WTC11 (cell line): ENCODE measurements around the gene SLC34A1. TPM values are rescaled to one million over a fixed set of nuclear protein-coding genes. Genes with fewer than 3 reads are reported as not detected.
"Not testable (repeated sequence)": the region's sequence is repeated elsewhere in the genome, so short reads cannot be mapped to it uniquely, and the experiment has no call there.

Experiments
- ATAC-seq: fragments of 200-7000 bp; cut with Tn5 transposase; 2 replicates; pipeline ENCODE4 v1.10.0; 2021; ENCODE audit warnings: mild to moderate bottlenecking, moderate library complexity
- CTCF ChIA-PET: fragments of 300-600 bp; sonication (Branson Sonifier 250); formaldehyde crosslinking; loops from one replicate; lab custom pipeline; 2021; ENCODE audit warnings: antibody characterized with exemption; lab: Charles Lee
- POLR2A ChIA-PET: fragments of 350-600 bp; sonication (Branson Sonifier 250); formaldehyde crosslinking; loops from one replicate; lab custom pipeline; 2021; ENCODE audit warnings: antibody characterized with exemption; lab: Charles Lee
- DNase-seq: peaks from one replicate; pipeline ENCODE4 v3.0.0; 2021; ENCODE audit warnings: low spot score
- H3K27ac Mint-ChIP-seq: 2 replicates; pipeline ENCODE4 v1.8.0; 2021; ENCODE audit warnings: mixed read lengths
- H3K27me3 Mint-ChIP-seq: 2 replicates; pipeline ENCODE4 v1.8.0; 2021; ENCODE audit warnings: low read depth, mild to moderate bottlenecking, moderate library complexity, mixed read lengths
- H3K36me3 Mint-ChIP-seq: 2 replicates; pipeline ENCODE4 v1.8.0; 2021; ENCODE audit warnings: mixed read lengths
- H3K4me1 Mint-ChIP-seq: 2 replicates; pipeline ENCODE4 v1.8.0; 2022; ENCODE audit warnings: mixed read lengths
- H3K4me3 Mint-ChIP-seq: 2 replicates; pipeline ENCODE4 v1.8.0; 2021; ENCODE audit warnings: mild to moderate bottlenecking, moderate library complexity, mixed read lengths
- H3K9me3 Mint-ChIP-seq: 2 replicates; pipeline ENCODE4 v1.8.0; 2021; ENCODE audit warnings: mixed read lengths
- CREB1 ChIP-seq: sonication (generic); formaldehyde crosslinking; IDR thresholded peaks from 2 replicates; pipeline ENCODE4 v1.8.0; 2023; ENCODE audit warnings: mild to moderate bottlenecking, missing genetic modification reagents
- ELF4 ChIP-seq: sonication (generic); formaldehyde crosslinking; IDR thresholded peaks from 2 replicates; pipeline ENCODE4 v1.8.1; 2022; ENCODE audit warnings: low read depth, mild to moderate bottlenecking, moderate library complexity, missing genetic modification reagents
- EMX1 ChIP-seq: fragments of 250-450 bp; sonication (Bioruptor Pico); IDR thresholded peaks from 2 replicates; pipeline ENCODE4 v1.8.0; 2021; ENCODE audit warnings: mild to moderate bottlenecking
- ESRRA ChIP-seq: sonication (generic); formaldehyde crosslinking; IDR thresholded peaks from 2 replicates; pipeline ENCODE4 v1.8.1; 2022; ENCODE audit warnings: mild to moderate bottlenecking, missing genetic modification reagents, borderline replicate concordance
- FOXK1 ChIP-seq: sonication (generic); formaldehyde crosslinking; IDR thresholded peaks from 2 replicates; pipeline ENCODE4 v1.8.0; 2022; ENCODE audit warnings: mild to moderate bottlenecking, moderate library complexity, missing genetic modification reagents
- GABPB1 ChIP-seq: sonication (generic); formaldehyde crosslinking; IDR thresholded peaks from 2 replicates; pipeline ENCODE4 v1.8.1; 2023; ENCODE audit warnings: mild to moderate bottlenecking, missing genetic modification reagents
- GTF2I ChIP-seq: fragments of 250-450 bp; sonication (Bioruptor Pico); conservative IDR thresholded peaks from 2 replicates; pipeline ENCODE4 v1.4.0; 2021; ENCODE audit warnings: mild to moderate bottlenecking
- HMGXB4 ChIP-seq: sonication (generic); formaldehyde crosslinking; IDR thresholded peaks from 2 replicates; pipeline ENCODE4 v1.8.1; 2023; ENCODE audit warnings: mild to moderate bottlenecking, moderate library complexity, missing genetic modification reagents
- KAT7 ChIP-seq: sonication (generic); formaldehyde crosslinking; IDR thresholded peaks from 2 replicates; pipeline ENCODE4 v1.8.1; 2023; ENCODE audit warnings: missing genetic modification reagents, mild to moderate bottlenecking, borderline replicate concordance
- MYBL2 ChIP-seq: sonication (generic); formaldehyde crosslinking; IDR thresholded peaks from 2 replicates; pipeline ENCODE4 v1.8.1; 2023; ENCODE audit warnings: mild to moderate bottlenecking, moderate library complexity, missing genetic modification reagents
- NR3C1 ChIP-seq: sonication (generic); formaldehyde crosslinking; conservative IDR thresholded peaks from 2 replicates; pipeline ENCODE4 v1.8.1; 2023; ENCODE audit warnings: low read depth, mild to moderate bottlenecking, missing genetic modification reagents
- TEAD1 ChIP-seq: sonication (generic); formaldehyde crosslinking; IDR thresholded peaks from 2 replicates; pipeline ENCODE4 v1.8.0; 2022; ENCODE audit warnings: mild to moderate bottlenecking, missing genetic modification reagents
- TEAD4 ChIP-seq: sonication (generic); formaldehyde crosslinking; IDR thresholded peaks from 2 replicates; pipeline ENCODE4 v1.8.0; 2022; ENCODE audit warnings: mild to moderate bottlenecking, missing genetic modification reagents
- USF2 ChIP-seq: sonication (generic); formaldehyde crosslinking; IDR thresholded peaks from 2 replicates; pipeline ENCODE4 v1.8.1; 2023; ENCODE audit warnings: mild to moderate bottlenecking, missing genetic modification reagents, moderate library complexity
- ZBTB21 ChIP-seq: sonication (generic); formaldehyde crosslinking; IDR thresholded peaks from 2 replicates; pipeline ENCODE4 v1.8.1; 2023; ENCODE audit warnings: mild to moderate bottlenecking, missing genetic modification reagents, borderline replicate concordance
- ZBTB43 ChIP-seq: sonication (generic); formaldehyde crosslinking; IDR thresholded peaks from 2 replicates; pipeline ENCODE4 v1.8.1; 2023; ENCODE audit warnings: mild to moderate bottlenecking, missing genetic modification reagents
- ZNF219 ChIP-seq: sonication (generic); formaldehyde crosslinking; IDR thresholded peaks from 2 replicates; pipeline ENCODE4 v1.8.0; 2023; ENCODE audit warnings: missing genetic modification reagents, mild to moderate bottlenecking, borderline replicate concordance
- ZNF281 ChIP-seq: sonication (generic); formaldehyde crosslinking; IDR thresholded peaks from 2 replicates; pipeline ENCODE4 v1.8.0; 2023; ENCODE audit warnings: mild to moderate bottlenecking, missing genetic modification reagents
- ZNF317 ChIP-seq: sonication (generic); formaldehyde crosslinking; IDR thresholded peaks from 2 replicates; pipeline ENCODE4 v1.8.1; 2023; ENCODE audit warnings: low read depth, mild to moderate bottlenecking, moderate library complexity, missing genetic modification reagents, borderline replicate concordance
- total RNA-seq: library from RNA; stranded (reverse); gene quantifications from 3 replicates; pipeline ENCODE4 v1.2.3, GENCODE V29; 2021
- TF ChIP-seq, protein P1 (sequence below): sonication (generic); formaldehyde crosslinking; IDR thresholded peaks from 2 replicates; pipeline ENCODE4 v1.8.1; 2022; ENCODE audit warnings: mild to moderate bottlenecking, moderate library complexity, missing genetic modification reagents

SLC34A1 gene
- total RNA-seq, 1 experiment from 2014 or later: not detected

DNA sequence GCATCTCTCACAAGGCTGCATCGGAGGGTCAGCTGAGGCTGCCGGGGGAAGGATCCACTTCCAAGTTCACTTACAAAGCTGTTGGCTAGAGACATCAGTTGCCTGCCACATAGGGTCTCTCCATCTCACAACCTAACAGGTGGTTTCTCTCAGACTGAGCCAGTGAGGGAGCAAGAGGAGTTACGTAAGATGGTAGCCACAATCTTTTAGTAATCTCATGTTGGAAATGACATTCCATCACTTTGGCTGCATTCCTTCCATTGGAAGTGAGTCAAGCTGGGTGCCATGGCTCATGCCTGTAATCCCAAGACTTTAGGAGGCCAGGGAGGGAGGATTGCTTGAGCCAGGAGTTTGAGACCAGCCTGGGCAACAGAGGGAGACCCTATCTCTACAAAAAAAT, 34.8 kb downstream of the SLC34A1 start:
- no peaks in the 10 kb centered on the region for H3K4me1 Mint-ChIP-seq
- peaks cover 19% of the 10 kb centered on the region for H3K27me3 Mint-ChIP-seq
- no peak for TF ChIP-seq ZNF317 (CRISPR knock-in tag)
- TF ChIP-seq GTF2I (CRISPR knock-in tag): no peak
- no peak for TF ChIP-seq ZBTB21 (CRISPR knock-in tag)
- TF ChIP-seq HMGXB4 (CRISPR knock-in tag): no peak
- TF ChIP-seq CREB1 (CRISPR knock-in tag): no peak
- no peak for TF ChIP-seq ESRRA (CRISPR knock-in tag)
- no peak for TF ChIP-seq ZNF281 (CRISPR knock-in tag)
- TF ChIP-seq KAT7 (CRISPR knock-in tag): no peak
- TF ChIP-seq TEAD4 (CRISPR knock-in tag): no peak
- no peak for TF ChIP-seq MYBL2 (CRISPR knock-in tag)
- no peak for TF ChIP-seq NR3C1
- TF ChIP-seq ZNF219 (CRISPR knock-in tag): no peak
- TF ChIP-seq EMX1 (CRISPR knock-in tag): no peak
- TF ChIP-seq FOXK1 (CRISPR knock-in tag): no peak
- TF ChIP-seq GABPB1 (CRISPR knock-in tag): no peak
- TF ChIP-seq, protein P1, sequence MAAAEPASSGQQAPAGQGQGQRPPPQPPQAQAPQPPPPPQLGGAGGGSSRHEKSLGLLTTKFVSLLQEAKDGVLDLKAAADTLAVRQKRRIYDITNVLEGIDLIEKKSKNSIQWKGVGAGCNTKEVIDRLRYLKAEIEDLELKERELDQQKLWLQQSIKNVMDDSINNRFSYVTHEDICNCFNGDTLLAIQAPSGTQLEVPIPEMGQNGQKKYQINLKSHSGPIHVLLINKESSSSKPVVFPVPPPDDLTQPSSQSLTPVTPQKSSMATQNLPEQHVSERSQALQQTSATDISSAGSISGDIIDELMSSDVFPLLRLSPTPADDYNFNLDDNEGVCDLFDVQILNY (CRISPR knock-in tag): no peak
- no peak for TF ChIP-seq ZBTB43
- TF ChIP-seq ELF4: no peak
- TF ChIP-seq USF2 (CRISPR knock-in tag): no peak
- TF ChIP-seq TEAD1 (CRISPR knock-in tag): no peak
- TF ChIP-seq, all 79 proteins: peak for 0
- no peak overlapping the region for H3K27ac Mint-ChIP-seq
- H3K36me3 Mint-ChIP-seq: no peaks in the 10 kb centered on the region
- ATAC-seq: no peak
- no peak for DNase-seq
- ChIA-PET POLR2A (interaction anchor here (0.7 kb wide), 1 partner anchor 16 kb away, joined by 3 read pairs; no protein-coding TSS in a partner anchor), CTCF (interaction anchor here (1.2 to 1.9 kb wide), 4 partner anchors 28 to 101 kb away, joined by 3 to 5 read pairs (median 4); no protein-coding TSS in a partner anchor)
- H3K9me3 Mint-ChIP-seq: no peaks in the 10 kb centered on the region
- H3K4me3 Mint-ChIP-seq: no peak overlapping the region

GRCh38 chr5:177420472-177420871, 36.2 kb downstream of the SLC34A1 start:
- H3K4me3 Mint-ChIP-seq, DNase-seq, H3K4me1 Mint-ChIP-seq, H3K9me3 Mint-ChIP-seq, H3K27ac Mint-ChIP-seq, POLR2A ChIA-PET, ATAC-seq, H3K36me3 Mint-ChIP-seq: not testable (repeated sequence)
- CTCF ChIA-PET: interaction anchor here (0.6 to 3.0 kb wide), 4 partner anchors 30 to 155 kb away, joined by 3 to 10 read pairs (median 4); no protein-coding TSS in a partner anchor
- peaks cover 13% of the 10 kb centered on the region for H3K27me3 Mint-ChIP-seq
